ENCODE measurements around the gene DRD2. TPM values are rescaled to one million over a fixed set of nuclear protein-coding genes. Genes with fewer than 3 reads are reported as not detected.
A peak's percentile ranks its signal among the peaks of the same experiment; 100 is the strongest.

Gene DRD2
- total RNA-seq, 1 experiment from 2014 or later: 1.1 TPM

GRCh38 chr11:113484223-113484622, 9.0 kb upstream of the DRD2 start:
- DNase-seq (ENCODE audit: low spot score): no peak

GRCh38 chr11:113481672-113482071, 6.5 kb upstream of the DRD2 start:
- DNase-seq (ENCODE audit: low spot score): no peak

- no peak for DNase-seq (ENCODE audit: low spot score)
These were observed 6.0 kb upstream of the DRD2 start for GRCh38 chr11:113481226-113481625.

DNA sequence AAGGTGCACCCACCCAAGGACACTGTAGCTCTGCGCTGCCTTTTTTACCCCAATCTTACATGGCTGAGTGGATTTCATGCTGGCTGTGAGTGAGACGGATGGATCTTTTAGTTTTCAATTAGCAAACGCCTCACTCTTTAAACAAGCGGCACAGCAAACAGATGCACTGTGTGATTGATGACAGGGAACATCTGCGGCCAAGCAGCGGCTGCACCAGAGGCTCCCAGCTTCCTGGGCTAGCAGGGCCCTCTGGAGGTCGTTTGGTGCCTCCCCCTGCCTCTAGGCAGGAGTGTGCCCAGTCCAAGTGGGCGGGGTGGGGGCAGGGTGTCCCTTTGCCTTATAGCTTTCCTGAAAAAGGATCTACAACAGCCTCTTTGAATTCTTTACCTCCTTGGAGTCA, 2.1 kb upstream of the DRD2 start:
- DNase-seq (ENCODE audit: low spot score): no peak

DNA sequence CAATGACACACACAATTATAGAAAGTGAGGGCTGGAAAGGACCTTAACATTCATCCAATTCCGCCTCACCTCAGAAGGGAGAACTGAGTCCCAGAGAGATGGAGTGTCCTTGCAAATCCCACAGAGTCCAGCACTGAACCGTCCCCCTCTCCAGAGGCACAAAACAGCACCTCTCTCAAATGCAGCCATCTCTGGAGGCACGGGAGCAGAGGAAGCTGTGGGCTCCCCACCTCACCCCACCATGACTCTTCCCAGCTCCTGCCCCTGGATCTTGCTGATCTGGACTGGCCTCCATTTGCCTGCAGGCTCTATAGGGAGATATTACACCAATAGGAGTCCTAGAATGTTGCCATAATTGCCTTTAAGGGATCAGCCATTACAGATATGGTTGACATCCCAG, 1.4 kb upstream of the DRD2 start:
- DNase-seq (ENCODE audit: low spot score): no peak

DNA sequence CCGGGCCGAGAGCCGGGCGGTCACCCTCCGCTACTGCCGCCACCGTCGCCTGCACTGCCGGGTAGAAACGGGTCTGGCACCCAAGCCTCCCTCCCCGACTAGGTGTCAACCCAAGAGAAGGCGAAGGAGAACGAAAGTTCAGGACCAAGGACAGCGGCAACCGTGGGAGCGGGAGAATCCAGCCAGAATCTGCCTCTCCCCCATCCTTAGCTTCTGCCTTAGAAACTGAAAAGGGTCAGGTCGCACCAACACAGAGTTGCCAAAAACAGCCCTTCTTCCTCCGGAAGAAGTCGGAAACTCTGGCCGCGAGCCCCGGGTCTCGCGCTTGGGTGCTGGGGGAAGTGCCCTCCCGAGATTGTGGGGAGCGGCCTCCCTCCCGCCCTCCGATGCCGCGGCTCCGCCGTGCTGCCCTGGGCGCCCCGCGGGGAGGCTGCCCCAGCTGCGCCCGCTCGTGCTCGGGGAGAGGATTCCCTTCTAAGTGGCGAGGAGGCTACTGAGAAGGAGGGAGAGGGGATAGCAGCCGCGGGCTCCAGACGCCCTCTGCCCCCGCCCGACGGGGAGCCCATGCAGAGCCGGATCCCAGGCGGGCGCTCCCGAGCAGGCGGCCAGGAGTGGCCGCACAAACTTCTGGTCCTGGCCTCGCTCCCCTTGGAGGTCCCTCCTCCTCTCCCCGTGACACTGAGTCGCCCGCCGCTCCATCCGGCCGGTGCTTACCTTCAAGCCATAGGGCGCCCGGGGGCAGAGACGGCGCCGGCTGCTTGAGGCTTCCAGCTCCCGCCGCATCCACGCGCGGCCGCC, 637 bp downstream of the DRD2 start:
- DNase-seq (ENCODE audit: low spot score): peak; percentile 55

DNA sequence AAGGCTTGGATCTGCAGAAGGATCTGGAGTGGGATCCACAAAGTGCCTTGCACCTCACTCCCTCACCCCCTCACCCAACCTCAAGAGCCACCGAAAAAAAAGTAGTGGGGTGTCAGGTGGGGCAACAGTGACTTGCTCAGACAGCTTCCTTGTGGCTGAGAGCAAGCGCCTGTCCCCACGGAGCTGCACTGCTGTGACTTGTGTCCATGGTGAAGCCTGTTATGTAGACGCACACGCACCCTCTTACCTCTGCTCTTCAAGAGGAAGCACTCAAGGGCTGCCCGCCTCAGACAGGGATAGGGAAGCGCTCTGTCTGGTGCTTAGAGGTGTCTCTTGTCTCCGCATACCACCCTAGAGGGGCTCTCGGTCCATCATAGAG, 1.2 kb downstream of the DRD2 start:
- DNase-seq (ENCODE audit: low spot score): no peak

GRCh38 chr11:113472471-113472870, 2.7 kb downstream of the DRD2 start:
- DNase-seq (ENCODE audit: low spot score): no peak

- DNase-seq (ENCODE audit: low spot score): no peak
These were observed 5.0 kb downstream of the DRD2 start for GRCh38 chr11:113470233-113470632.

GRCh38 chr11:113468726-113469345, 6.4 kb downstream of the DRD2 start:
- DNase-seq (ENCODE audit: low spot score): no peak

- no peak for DNase-seq (ENCODE audit: low spot score)
These were observed 7.7 kb downstream of the DRD2 start for GRCh38 chr11:113467545-113467944.

GRCh38 chr11:113465786-113466185, 9.4 kb downstream of the DRD2 start:
- no peak for DNase-seq (ENCODE audit: low spot score)

GRCh38 chr11:113464416-113464815, 10.8 kb downstream of the DRD2 start:
- DNase-seq (ENCODE audit: low spot score): no peak

DNA sequence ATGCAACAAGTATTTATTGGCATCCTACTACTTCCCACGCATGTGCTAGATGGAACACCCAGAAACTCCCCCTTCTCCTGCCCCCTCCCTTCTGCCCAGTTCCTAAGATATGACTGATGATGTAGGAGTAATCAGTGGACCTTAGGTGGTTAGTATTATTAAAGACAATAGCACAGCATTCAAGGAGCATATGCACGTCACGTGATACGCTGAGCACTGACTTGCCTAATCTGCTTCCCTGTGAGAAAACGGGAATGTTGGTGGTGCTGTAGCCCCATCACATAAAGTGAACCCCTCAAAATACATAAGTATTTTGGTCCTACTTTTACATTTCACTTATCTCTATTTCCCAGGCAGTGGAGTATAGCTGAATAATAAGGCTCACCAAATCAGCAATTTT, 12.4 kb downstream of the DRD2 start:
- no peak for DNase-seq (ENCODE audit: low spot score)

DNA sequence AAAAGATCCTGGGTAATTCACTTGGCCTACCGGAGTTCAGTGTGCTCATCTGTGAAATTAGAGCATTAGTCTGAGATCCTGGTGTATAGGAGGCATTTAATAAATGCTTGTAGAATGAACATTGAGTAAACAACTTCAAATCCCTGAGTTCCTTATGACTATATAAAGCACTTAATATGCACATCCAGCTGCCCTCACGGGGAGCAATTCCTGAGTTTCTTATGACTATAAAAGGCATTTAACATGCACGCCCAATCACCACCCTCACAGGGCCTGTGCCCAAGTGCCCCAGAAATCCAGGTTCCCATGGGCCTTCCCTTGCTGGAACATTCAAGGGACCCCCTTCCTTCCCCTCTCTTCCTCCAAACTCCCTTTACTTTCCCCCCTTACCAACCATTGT, 13.6 kb downstream of the DRD2 start:
- no peak for DNase-seq (ENCODE audit: low spot score)

DNA sequence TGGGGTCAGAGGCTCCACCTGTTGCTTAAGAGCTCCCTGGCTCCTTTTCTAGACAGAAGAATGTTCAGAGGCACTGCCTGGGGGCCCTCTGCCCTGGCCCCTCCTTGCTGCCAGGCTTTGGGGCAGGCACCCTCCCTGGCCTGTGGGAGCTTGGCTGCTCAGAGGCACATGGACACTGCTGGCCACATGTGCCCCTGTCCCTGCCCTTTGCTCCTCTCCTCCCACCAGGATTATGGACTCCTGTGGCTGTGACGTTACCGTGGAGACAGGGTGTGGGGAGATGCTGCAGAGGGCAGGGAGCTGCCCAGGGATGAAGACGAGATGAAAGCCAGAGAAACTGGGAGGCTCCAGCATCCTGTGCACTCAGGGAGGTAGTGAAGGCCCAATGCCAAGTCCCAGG, 14.7 kb downstream of the DRD2 start:
- DNase-seq (ENCODE audit: low spot score): no peak

DNA sequence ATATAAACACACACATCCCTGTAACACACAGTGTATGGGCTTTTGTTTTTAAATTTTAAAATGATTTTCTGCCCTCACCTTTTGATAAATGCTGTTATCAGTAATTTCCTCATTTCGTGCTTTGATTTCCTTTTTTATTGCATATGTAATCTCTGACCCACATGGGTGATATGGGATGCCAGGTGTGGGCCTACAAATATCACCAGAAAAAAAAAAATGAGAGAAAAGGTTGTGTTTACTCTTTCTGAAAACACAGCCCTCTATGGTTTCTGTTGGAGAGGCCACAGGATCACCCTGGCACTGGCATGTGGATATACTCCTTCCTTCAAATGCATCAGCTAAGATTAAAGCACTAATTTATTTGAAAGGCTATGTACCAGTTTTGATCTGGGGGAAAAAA, 17.0 kb downstream of the DRD2 start:
- no peak for DNase-seq (ENCODE audit: low spot score)

- DNase-seq (ENCODE audit: low spot score): no peak
These were observed 17.4 kb downstream of the DRD2 start for GRCh38 chr11:113457784-113458183.

- no peak for DNase-seq (ENCODE audit: low spot score)
These were observed 20.7 kb downstream of the DRD2 start for GRCh38 chr11:113454455-113454854.

DNA sequence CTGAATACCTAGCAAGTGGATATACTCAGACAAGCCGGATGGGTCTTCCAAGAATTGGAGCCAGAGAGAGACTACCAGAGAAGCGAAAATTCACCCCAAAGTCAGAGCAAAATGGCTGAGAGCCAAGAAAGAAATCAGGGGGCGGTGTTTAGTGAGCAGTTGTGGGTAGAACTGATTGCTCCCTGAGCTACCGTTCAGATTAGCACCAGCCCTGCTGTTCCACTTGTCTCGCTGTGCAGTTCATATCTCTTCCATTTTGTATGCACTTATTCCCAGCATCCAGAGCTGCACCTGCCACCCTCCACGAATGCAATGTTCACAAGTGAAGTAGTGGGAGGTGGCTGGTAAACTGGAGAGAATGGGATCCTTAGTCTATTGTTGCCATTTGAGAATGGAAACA, 25.5 kb downstream of the DRD2 start:
- no peak for DNase-seq (ENCODE audit: low spot score)

- no peak for DNase-seq (ENCODE audit: low spot score)
These were observed 26.9 kb downstream of the DRD2 start for GRCh38 chr11:113448316-113448677.

GRCh38 chr11:113447621-113448315, 27.4 kb downstream of the DRD2 start:
- no peak for DNase-seq (ENCODE audit: low spot score)

DNA sequence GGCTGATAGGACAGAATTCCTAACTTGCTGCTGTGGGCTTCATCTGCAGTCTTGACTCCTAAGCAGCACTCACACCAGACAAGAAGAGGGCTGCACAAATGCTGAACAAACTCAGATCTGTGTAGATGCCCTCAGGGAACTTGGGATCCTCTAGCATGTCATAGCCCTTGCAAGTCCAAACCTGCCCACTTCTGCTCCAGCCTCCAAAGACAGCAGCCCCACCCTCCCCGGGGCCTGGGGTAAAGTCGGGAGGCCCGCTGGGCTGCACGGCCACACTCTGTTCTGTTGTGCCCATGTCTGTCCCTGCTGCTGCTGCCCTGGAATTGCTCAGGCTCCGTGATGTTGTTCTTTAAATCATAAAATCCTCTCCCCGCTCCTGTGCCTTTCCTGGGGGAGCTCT, 28.3 kb downstream of the DRD2 start:
- DNase-seq (ENCODE audit: low spot score): no peak
